Hepatocyte (in vitro differentiated cells): Measurements from ENCODE around the gene COMT. TPM values are rescaled to one million over a fixed set of nuclear protein-coding genes. Genes with fewer than 3 reads are reported as not detected.
A peak's percentile ranks its signal among the peaks of the same experiment; 100 is the strongest.

Experiments
- DNase-seq: peaks from one replicate; pipeline ENCODE4 v3.0.0-alpha.2; 2016; ENCODE audit warnings: low spot score
- H2AFZ ChIP-seq: fragments of 200-600 bp; sonication (generic); 2 replicates; pipeline ENCODE4 v1.6.0; 2016; ENCODE audit warnings: antibody characterized with exemption, mild to moderate bottlenecking
- H3K27ac ChIP-seq: fragments of 200-600 bp; sonication (generic); 2 replicates; pipeline ENCODE4 v1.5.1; 2016; ENCODE audit warnings: mild to moderate bottlenecking
- H3K27me3 ChIP-seq: fragments of 200-600 bp; sonication (generic); 2 replicates; pipeline ENCODE4 v1.6.1; 2016
- H3K36me3 ChIP-seq: fragments of 200-600 bp; sonication (generic); replicated peaks from 2 replicates; pipeline ENCODE4 v1.5.1; 2016; ENCODE audit warnings: low read depth; ENCODE audit not compliant: insufficient read depth
- H3K4me1 ChIP-seq: fragments of 200-600 bp; sonication (generic); 2 replicates; pipeline ENCODE4 v1.5.1; 2016; ENCODE audit warnings: mild to moderate bottlenecking, moderate library complexity; ENCODE audit not compliant: insufficient read depth
- H3K4me2 ChIP-seq: fragments of 200-600 bp; sonication (generic); 2 replicates; pipeline ENCODE4 v1.6.0; 2016
- H3K4me3 ChIP-seq: fragments of 200-600 bp; sonication (generic); 2 replicates; pipeline ENCODE4 v1.5.1; 2016; ENCODE audit warnings: mild to moderate bottlenecking
- H3K79me2 ChIP-seq: fragments of 200-600 bp; sonication (generic); 2 replicates; pipeline ENCODE4 v1.6.0; 2017; ENCODE audit warnings: mild to moderate bottlenecking
- H3K9me2 ChIP-seq: fragments of 200-600 bp; sonication (generic); replicated peaks from 2 replicates; pipeline ENCODE4 v1.6.0; 2017; ENCODE audit warnings: mild to moderate bottlenecking; ENCODE audit not compliant: insufficient read depth
- H3K9me3 ChIP-seq: fragments of 200-600 bp; sonication (generic); 2 replicates; pipeline ENCODE4 v1.5.1; 2016; ENCODE audit warnings: low read depth, mild to moderate bottlenecking
- H4K20me1 ChIP-seq: fragments of 200-600 bp; sonication (generic); 2 replicates; pipeline ENCODE4 v1.6.0; 2016; ENCODE audit warnings: mild to moderate bottlenecking; ENCODE audit not compliant: insufficient read depth, poor library complexity, severe bottlenecking
- EZH2 ChIP-seq: fragments of 200-600 bp; sonication (generic); IDR thresholded peaks from 2 replicates; pipeline ENCODE4 v1.6.1; 2016; ENCODE audit warnings: antibody characterized with exemption, mild to moderate bottlenecking, borderline replicate concordance
- EZH2phosphoT487 ChIP-seq: fragments of 200-600 bp; sonication (generic); IDR thresholded peaks from one replicate; pipeline ENCODE4 v1.6.1; 2018; ENCODE audit warnings: antibody characterized with exemption, mild to moderate bottlenecking, low read depth, moderate library complexity; ENCODE audit not compliant: unreplicated experiment, severe bottlenecking
- WGBS: methylation state at CpG from one replicate; pipeline ENCODE4 v1.1.6; 2016; ENCODE audit warnings: low lambda C conversion rate; ENCODE audit errors: missing lambda C conversion rate; 5-methylcytosine and 5-hydroxymethylcytosine counted together
- polyA plus RNA-seq: library from polyadenylated mRNA; unstranded; fragments of >200 nt; fragmentation: Nextera tagmentation; extraction: Ambion mirVana; gene quantifications from 2 replicates; pipeline ENCODE4 v1.2.1, GENCODE V29; 2016
- total RNA-seq: library from RNA; depleted of rRNA; stranded (reverse); fragments of >200 nt; gene quantifications from 2 replicates; pipeline ENCODE4 v1.2.3, GENCODE V29; 2014
- TF ChIP-seq, protein P1 (sequence below): fragments of 200-600 bp; sonication (generic); IDR thresholded peaks from 2 replicates; pipeline ENCODE4 v1.5.1; 2016; ENCODE audit warnings: antibody characterized with exemption, mild to moderate bottlenecking; ENCODE audit not compliant: poor library complexity

Gene COMT
- total and polyA plus RNA-seq, 2 experiments from 2014 or later = 74.5 to 153 TPM

DNA sequence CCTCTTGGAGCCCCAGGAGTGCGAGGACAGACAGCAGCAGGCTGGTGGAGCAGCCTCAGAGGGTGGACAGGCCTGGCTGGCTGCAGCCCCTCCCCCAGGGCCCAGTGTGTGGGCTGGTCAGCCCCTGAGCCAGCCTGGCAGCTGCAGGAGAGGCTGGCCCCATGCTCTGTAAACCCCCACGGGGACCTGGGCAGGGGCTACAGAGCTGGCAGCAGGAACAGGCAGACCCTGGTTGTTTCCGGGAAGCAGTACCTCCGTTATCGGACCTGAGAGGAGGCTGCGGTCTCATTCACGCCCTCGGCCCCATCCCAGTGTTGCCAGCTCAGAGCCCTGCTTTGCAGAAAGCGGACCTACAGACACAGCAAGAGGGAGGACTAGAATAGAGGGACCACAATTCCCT lies 38.5 kb upstream of the COMT start:
- H3K79me2 ChIP-seq = no peaks in the 10 kb centered on the region
- H3K36me3 ChIP-seq = no peaks in the 10 kb centered on the region
- H3K9me3 ChIP-seq = no peaks in the 10 kb centered on the region
- H3K4me1 ChIP-seq = peaks cover 17% of the 10 kb centered on the region
- WGBS = 67% methylated on average over 9 of the region's 9 CpGs
- no peak overlapping the region for H2AFZ ChIP-seq
- no peaks in the 10 kb centered on the region for H3K9me2 ChIP-seq
- H3K27ac ChIP-seq = no peak overlapping the region
- DNase-seq = no peak
- H4K20me1 ChIP-seq = no peaks in the 10 kb centered on the region
- TF ChIP-seq EZH2phosphoT487 (no peak), EZH2 (no peak)
- TF ChIP-seq, protein P1, sequence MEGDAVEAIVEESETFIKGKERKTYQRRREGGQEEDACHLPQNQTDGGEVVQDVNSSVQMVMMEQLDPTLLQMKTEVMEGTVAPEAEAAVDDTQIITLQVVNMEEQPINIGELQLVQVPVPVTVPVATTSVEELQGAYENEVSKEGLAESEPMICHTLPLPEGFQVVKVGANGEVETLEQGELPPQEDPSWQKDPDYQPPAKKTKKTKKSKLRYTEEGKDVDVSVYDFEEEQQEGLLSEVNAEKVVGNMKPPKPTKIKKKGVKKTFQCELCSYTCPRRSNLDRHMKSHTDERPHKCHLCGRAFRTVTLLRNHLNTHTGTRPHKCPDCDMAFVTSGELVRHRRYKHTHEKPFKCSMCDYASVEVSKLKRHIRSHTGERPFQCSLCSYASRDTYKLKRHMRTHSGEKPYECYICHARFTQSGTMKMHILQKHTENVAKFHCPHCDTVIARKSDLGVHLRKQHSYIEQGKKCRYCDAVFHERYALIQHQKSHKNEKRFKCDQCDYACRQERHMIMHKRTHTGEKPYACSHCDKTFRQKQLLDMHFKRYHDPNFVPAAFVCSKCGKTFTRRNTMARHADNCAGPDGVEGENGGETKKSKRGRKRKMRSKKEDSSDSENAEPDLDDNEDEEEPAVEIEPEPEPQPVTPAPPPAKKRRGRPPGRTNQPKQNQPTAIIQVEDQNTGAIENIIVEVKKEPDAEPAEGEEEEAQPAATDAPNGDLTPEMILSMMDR = no peak
- H3K4me3 ChIP-seq = no peak overlapping the region
- peaks cover 3% of the 10 kb centered on the region for H3K27me3 ChIP-seq
- H3K4me2 ChIP-seq = no peak overlapping the region

DNA sequence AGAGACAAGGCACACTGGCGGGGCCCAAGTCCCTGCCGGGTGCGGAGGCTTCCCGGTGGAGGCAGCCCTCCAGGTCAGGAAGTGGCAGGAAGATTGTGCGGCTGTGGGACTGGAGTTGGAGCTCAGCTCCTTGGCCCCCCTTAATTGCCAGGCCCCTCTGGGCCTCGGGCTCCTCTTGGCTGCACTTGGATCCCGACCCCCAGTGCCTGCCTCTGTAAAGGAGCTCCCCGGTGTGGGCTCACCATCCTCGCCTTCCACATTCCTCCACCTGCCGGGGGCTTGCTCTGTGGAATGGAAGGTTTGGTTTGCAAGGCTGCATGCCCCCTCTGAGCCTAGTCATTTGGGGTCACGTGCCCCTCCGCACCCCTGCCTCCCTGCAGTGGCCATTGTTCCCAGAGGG lies 38.1 kb upstream of the COMT start:
- Histone ChIP-seq H3K36me3 (no peaks in the 10 kb centered on the region), H3K79me2 (no peaks in the 10 kb centered on the region), H2AFZ (no peak overlapping the region), H3K9me2 (no peaks in the 10 kb centered on the region), H3K4me1 (peaks cover 17% of the 10 kb centered on the region), H3K27ac (no peak overlapping the region), H4K20me1 (no peaks in the 10 kb centered on the region), H3K9me3 (no peaks in the 10 kb centered on the region), H3K27me3 (peaks cover 3% of the 10 kb centered on the region), H3K4me2 (no peak overlapping the region), H3K4me3 (no peak overlapping the region)
- TF ChIP-seq, protein P1 = no peak
- TF ChIP-seq EZH2 (no peak), EZH2phosphoT487 (no peak)
- WGBS = 73% methylated on average over 12 of the region's 12 CpGs
- DNase-seq = no peak

GRCh38 chr22:19904174-19904856 lies 37.3 kb upstream of the COMT start:
- DNase-seq = no peak
- Histone ChIP-seq H3K9me3 (no peaks in the 10 kb centered on the region), H3K79me2 (no peaks in the 10 kb centered on the region), H3K27me3 (peaks cover 3% of the 10 kb centered on the region), H3K4me1 (peaks cover 17% of the 10 kb centered on the region), H2AFZ (no peak overlapping the region), H3K36me3 (no peaks in the 10 kb centered on the region), H3K27ac (no peak overlapping the region), H3K4me3 (no peak overlapping the region), H3K4me2 (peak overlapping the region; percentile 21), H4K20me1 (no peaks in the 10 kb centered on the region), H3K9me2 (no peaks in the 10 kb centered on the region)
- no peak for TF ChIP-seq EZH2
- no peak for TF ChIP-seq EZH2phosphoT487
- TF ChIP-seq, protein P1 = no peak
- 70% methylated on average over 16 of the region's 16 CpGs for WGBS
